ENCODE data around the gene ATAD1. TPM values are rescaled to one million over a fixed set of nuclear protein-coding genes. Genes with fewer than 3 reads are reported as not detected.
A peak's percentile ranks its signal among the peaks of the same experiment; 100 is the strongest.
"Not testable (repeated sequence)": the region's sequence is repeated elsewhere in the genome, so short reads cannot be mapped to it uniquely, and the experiment has no call there.

Gene ATAD1
- total RNA-seq: 10 to 100 TPM; 50.5 to 51.0 TPM
- long read RNA-seq, full-length matches to known transcripts: 14 of 100 reads
- long read RNA-seq, partial matches to known transcripts: 1 of 100 reads
- long read RNA-seq, other reads (novel, unspliced or antisense): 85 of 100 reads

DNA sequence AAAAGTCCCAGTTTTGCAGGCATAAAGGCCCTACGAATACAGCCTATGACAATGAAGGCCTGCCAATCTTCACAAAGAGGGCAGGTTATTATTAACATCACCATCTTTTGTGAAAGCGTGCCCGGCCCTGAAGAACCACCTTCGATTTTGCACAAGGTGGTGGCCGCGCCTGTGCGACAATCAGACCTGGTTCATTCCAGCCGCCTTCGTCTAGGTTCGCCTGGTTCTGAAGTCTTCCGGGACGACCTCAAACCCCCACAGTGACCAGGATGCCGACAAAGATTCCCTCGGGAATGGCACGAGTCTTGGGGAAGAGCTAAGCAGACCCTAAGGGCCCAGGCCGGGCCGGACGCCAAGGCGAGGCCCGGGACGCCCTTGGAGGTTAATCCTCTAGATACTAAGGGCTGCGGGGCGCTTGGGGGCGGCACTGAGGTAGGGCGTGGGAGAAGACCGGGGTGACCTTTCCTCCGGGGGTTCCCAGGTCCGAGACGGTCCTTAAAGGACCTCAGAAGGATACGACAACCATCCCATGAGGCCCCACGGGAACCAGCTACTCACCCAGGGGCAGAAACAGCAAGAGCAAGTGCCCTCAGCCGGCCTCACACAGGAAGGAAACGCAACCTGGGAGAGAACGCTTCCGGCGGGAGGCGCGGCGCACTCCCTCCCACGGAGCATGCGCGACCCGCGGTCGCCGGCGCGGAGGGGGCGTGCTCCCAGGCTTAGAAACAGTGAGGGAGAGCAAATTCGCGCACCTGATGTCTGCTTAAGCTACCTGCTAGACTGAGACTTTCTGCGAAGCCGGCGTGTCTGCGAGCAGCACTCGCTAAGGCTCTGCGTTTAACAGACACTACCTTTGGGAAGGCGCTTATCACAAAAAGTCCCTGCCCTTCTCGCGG is at the start of gene ATAD1:
Gene ATAD1 (minus strand): TSS at position 618 of the 896 bp plus-strand sequence. CDS start 3,627 bp downstream, outside the sequence.
- ATAC-seq (peak; percentile 94), DNase-seq (peak; percentile 88 to 89)
- intact Hi-C loops (cut with DNase I, micrococcal nuclease): loop anchor here in 1 of 2 donors (5.0 kb wide), 1 partner anchor 44 kb away; the partner anchor contains the start of genes KLLN and PTEN

DNA sequence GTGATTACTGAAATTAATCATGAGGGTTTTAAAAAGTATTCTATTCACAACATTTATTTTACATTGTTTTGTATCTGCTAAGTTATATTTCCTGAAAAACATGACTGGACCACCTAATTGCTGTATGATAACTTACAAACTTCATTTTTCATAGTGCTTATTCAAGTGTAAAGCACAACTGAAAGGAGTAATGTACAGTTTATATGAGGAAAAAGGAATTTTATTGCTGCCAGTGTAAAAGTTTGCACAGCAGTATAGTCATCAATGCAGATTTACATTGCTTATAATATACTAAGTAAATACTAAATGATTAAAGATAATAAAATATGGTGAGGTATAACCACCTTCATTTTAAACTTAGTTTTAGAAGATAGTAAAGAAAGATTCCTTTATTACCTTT is 49.4 kb upstream of the ATAD1 start:
- no peak for DNase-seq
- ATAC-seq: no peak
- intact Hi-C loops (cut with DNase I, micrococcal nuclease): no loop called here

DNA sequence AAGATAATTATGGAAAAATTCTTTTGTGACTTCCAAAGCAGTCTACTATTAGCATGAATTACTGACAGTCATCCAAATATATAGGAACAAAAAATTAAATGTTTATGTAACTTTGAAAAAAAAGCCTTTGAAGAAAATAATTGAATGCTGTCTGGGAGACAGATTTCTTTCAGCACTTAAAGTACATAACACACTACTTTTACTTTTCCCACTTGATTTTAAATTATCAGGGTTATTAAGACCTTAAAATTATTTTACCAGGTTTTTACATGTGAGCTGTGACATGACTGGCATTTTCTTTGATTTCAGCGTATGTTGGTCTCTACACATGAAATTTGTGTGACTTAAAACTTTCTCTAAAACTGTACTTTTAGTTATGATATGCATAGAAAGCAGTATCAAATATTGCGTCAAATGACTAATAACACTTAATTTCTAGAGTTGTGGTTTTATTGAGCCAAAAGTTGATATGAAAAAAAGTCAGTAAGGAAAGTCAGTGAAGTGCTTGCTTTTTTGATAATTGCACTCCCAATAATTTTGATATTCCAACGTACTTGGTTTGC is 48.5 kb upstream of the ATAD1 start:
- intact Hi-C loops (cut with DNase I, micrococcal nuclease): no loop called here
- ATAC-seq (no peak), DNase-seq (no peak)

- no peak for DNase-seq
- ATAC-seq: no peak
- intact Hi-C loops (cut with DNase I, micrococcal nuclease): no loop called here
Measured at GRCh38 chr10:87865241-87865881, 47.3 kb upstream of the ATAD1 start.

- no peak for DNase-seq
- intact Hi-C loops (cut with DNase I, micrococcal nuclease): loop anchor here in 1 of 2 donors (5.0 kb wide), 1 partner anchor 47 kb away; the partner anchor contains the start of gene ATAD1
- ATAC-seq: peak; percentile 1
Measured at GRCh38 chr10:87864496-87865059, 46.6 kb upstream of the ATAD1 start.

- ATAC-seq: not testable (repeated sequence)
- intact Hi-C loops (cut with DNase I, micrococcal nuclease): loop anchor here in 1 of 2 donors (5.0 kb wide), 1 partner anchor 47 kb away; the partner anchor contains the start of gene ATAD1
- DNase-seq: peak in 1 of 2 donors; percentile 54
Measured at GRCh38 chr10:87863951-87864495, 46.0 kb upstream of the ATAD1 start.

DNA sequence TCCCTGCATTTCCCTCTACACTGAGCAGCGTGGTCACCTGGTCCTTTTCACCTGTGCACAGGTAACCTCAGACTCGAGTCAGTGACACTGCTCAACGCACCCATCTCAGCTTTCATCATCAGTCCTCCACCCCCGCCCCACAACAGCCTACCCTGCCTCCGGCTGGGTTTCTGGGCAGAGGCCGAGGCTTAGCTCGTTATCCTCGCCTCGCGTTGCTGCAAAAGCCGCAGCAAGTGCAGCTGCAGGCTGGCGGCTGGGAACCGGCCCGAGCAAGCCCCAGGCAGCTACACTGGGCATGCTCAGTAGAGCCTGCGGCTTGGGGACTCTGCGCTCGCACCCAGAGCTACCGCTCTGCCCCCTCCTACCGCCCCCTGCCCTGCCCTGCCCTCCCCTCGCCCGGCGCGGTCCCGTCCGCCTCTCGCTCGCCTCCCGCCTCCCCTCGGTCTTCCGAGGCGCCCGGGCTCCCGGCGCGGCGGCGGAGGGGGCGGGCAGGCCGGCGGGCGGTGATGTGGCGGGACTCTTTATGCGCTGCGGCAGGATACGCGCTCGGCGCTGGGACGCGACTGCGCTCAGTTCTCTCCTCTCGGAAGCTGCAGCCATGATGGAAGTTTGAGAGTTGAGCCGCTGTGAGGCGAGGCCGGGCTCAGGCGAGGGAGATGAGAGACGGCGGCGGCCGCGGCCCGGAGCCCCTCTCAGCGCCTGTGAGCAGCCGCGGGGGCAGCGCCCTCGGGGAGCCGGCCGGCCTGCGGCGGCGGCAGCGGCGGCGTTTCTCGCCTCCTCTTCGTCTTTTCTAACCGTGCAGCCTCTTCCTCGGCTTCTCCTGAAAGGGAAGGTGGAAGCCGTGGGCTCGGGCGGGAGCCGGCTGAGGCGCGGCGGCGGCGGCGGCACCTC is 45.3 kb upstream of the ATAD1 start, which contains the start of the genes KLLN and PTEN:
Gene KLLN (minus strand): TSS at position 481 of the 891 bp plus-strand sequence. CDS start 1,046 bp downstream, outside the sequence.
Gene PTEN (plus strand): TSS at position 573 of the 891 bp plus-strand sequence. CDS start 845 bp downstream, outside the sequence.
- intact Hi-C loops (cut with DNase I, micrococcal nuclease): loop anchor here in 1 of 2 donors (5.0 kb wide), 1 partner anchor 46 kb away; the partner anchor contains the start of gene ATAD1
- DNase-seq (peak; percentile 89 to 93), ATAC-seq (peak; percentile 66)

- peak; percentile 18 for ATAC-seq
- intact Hi-C loops (cut with DNase I, micrococcal nuclease): loop anchor here in 1 of 2 donors (5.0 kb wide), 1 partner anchor 45 kb away; the partner anchor contains the start of gene ATAD1
- no peak for DNase-seq
Measured at GRCh38 chr10:87862679-87863052, 44.6 kb upstream of the ATAD1 start.

GRCh38 chr10:87861953-87862678 is 44.1 kb upstream of the ATAD1 start:
- peak; percentile 98 to 99 for DNase-seq
- ATAC-seq: peak; percentile 76
- intact Hi-C loops (cut with DNase I, micrococcal nuclease): loop anchor here in 1 of 2 donors (5.0 kb wide), 1 partner anchor 45 kb away; the partner anchor contains the start of gene ATAD1

- DNase-seq: peak; percentile 76 to 85
- peak; percentile 33 for ATAC-seq
- intact Hi-C loops (cut with DNase I, micrococcal nuclease): loop anchor here in 1 of 2 donors (5.0 kb wide), 1 partner anchor 44 kb away; the partner anchor contains the start of gene ATAD1
Measured at GRCh38 chr10:87861566-87861952, 43.5 kb upstream of the ATAD1 start.

GRCh38 chr10:87860816-87861403 is 42.9 kb upstream of the ATAD1 start:
- intact Hi-C loops (cut with DNase I, micrococcal nuclease): loop anchor here in 1 of 2 donors (5.0 kb wide), 1 partner anchor 44 kb away; the partner anchor contains the start of gene ATAD1
- no peak for DNase-seq
- no peak for ATAC-seq

GRCh38 chr10:87860156-87860795 is 42.2 kb upstream of the ATAD1 start:
- intact Hi-C loops (cut with DNase I, micrococcal nuclease): loop anchor here in 1 of 2 donors (5.0 kb wide), 1 partner anchor 43 kb away; the partner anchor contains the start of gene ATAD1
- DNase-seq (no peak), ATAC-seq (no peak)

DNA sequence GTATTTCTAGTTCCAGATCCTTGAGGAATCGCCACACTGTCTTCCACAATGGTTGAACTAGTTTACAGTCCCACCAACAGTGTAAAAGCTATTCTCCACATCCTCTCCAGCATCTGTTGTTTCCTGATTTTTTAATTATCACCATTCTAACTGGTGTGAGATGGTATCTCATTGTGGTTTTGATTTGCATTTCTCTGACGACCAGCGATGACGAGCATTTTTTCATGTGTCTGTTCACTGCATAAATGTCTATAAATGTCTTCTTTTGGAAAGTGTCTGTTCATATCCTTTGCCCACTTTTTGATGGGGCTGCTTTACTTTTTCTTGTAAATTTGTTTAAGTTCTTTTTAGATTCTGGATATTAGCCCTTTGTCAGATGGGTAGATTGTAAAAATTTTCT is 37.6 kb upstream of the ATAD1 start:
- intact Hi-C loops (cut with DNase I, micrococcal nuclease): loop anchor here in 1 of 2 donors (10.0 kb wide), 1 partner anchor 699 kb away; no protein-coding TSS in a partner anchor
- not testable (repeated sequence) for ATAC-seq, DNase-seq

DNA sequence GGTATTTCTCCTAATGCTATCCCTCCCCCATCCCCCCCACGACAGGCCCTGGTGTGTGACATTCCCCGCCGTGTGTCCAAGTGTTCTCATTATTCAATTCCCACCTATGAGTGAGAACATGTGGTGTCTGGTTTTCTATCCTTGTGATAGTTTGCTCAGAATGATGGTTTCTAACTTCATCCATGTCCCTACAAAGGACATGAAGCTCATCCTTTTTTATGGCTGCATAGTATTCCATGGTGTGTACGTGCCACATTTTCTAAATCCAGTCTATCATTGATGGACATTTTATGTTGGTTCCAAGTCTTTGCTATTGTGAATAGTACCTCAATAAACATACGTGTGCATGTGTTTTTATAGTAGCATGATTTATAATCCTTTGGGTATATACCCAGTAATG is 37.2 kb upstream of the ATAD1 start:
- not testable (repeated sequence) for DNase-seq, ATAC-seq
- intact Hi-C loops (cut with DNase I, micrococcal nuclease): loop anchor here in 1 of 2 donors (10.0 kb wide), 1 partner anchor 700 kb away; no protein-coding TSS in a partner anchor

GRCh38 chr10:87852089-87852488 is 34.1 kb upstream of the ATAD1 start:
- DNase-seq (no peak), ATAC-seq (no peak)
- intact Hi-C loops (cut with DNase I, micrococcal nuclease): loop anchor here in 1 of 2 donors (5.0 to 10.0 kb wide), 2 partner anchors 535 to 703 kb away; no protein-coding TSS in a partner anchor

Measured in left colon (tissue), 2 donors.